T-helper 22 cell (primary cell): ENCODE measurements around the gene RERE.
A peak's percentile ranks its signal among the peaks of the same experiment; 100 is the strongest.

Experiments used
- DNase-seq: peaks from one replicate; pipeline ENCODE4 v3.0.0-alpha.2; 2020; ENCODE audit warnings: low read depth

The RERE gene

GRCh38 chr1:8540261-8540941, 277.0 kb downstream of the RERE start:
- DNase-seq: no peak

DNA sequence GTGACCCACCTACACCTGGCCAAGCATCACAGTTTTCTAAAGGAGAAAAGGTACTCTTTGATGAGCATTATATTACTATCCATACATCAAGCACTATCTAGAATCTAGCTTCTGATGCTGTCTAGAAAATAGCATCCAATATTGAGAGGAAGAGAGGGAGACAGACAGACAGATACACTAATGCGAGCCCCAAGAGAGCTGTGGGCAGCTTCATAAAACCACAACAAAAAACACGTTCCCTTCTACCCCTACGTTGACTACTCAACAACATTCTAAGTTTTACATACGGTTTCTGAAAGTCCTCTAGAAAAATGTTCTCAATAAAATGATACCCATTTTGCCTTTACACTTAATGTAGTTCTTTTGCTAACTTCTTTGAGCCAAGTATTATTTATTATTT, 277.8 kb downstream of the RERE start:
- no peak for DNase-seq

GRCh38 chr1:8538502-8538901, 278.9 kb downstream of the RERE start:
- DNase-seq: no peak

GRCh38 chr1:8537991-8538390, 279.4 kb downstream of the RERE start:
- DNase-seq: no peak

GRCh38 chr1:8536515-8536914, 280.9 kb downstream of the RERE start:
- no peak for DNase-seq

- DNase-seq: no peak
These were observed 283.5 kb downstream of the RERE start for GRCh38 chr1:8533907-8534306.

DNA sequence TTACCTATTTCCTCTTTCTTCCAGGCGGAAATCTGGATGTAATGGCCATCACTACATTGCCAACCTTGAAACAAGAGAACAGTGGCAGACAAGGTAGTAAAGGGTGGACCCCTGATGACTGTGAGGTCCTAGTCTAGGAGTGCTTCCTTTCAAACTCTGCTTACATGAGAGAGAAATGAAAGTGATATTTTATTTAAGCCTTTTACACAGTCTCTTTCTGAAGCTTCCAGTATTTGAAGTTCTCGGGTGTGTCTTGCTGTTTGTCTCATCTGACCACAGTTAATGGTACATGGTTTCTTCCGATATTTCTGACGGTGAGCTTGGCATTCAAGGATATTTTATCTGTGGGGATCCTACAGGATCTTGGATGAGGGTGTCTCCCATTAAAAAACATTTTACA, 284.3 kb downstream of the RERE start:
- no peak for DNase-seq

DNA sequence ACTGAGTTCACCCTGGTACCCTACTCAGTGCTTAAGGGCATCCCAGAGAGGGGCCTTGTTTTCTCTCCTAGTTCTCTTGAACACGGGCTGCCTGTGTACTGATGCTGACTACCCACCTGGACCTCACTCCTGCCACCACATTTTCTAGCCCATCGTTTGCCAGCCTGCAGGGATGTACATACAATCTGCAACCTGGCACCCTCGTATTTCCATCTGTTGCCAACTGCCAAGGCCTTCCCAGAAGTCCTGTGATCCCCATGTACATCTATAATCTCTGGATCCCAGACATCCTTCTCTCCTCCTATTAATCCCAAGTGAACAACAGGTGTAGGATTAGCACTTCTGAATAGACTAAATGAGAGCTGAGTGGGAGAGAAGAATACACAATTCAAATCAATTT, 287.5 kb downstream of the RERE start:
- no peak for DNase-seq

- DNase-seq: no peak
These were observed 289.5 kb downstream of the RERE start for GRCh38 chr1:8527941-8528340.

DNA sequence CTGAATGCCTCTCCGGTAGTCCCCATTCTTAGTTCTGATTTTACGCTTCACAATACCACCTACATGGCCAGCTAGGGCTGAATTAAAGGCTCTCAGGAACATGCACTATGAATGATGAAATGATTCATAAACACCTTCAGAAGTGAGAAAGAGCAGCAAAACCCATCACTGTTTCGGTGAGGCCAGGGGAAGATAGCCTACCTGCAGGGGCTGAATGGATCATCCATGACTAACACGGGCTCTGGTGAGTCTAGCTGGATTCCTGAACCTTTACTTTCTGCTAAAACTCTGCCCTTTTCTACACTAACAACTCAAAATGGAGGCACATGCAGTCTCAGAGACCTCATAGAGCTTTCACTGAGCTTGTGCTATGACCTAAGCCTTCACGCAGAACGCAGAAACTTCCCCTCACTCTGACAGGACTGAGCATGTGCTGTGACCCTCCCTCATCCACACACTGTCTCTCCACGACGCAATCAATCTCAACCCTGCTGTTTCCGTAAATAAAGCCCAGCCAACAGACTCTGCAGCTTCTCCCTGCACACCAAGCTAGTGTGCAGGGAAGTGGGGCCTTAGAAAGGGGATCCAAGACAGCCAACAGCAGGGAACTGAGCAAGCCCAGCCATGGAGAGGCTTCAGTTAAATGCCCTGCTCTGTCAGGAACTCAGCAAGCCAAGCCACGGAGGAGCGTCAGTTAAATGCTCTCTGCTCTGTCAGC, 291.7 kb downstream of the RERE start:
- DNase-seq: peak; percentile 62

GRCh38 chr1:8525216-8525557, 292.3 kb downstream of the RERE start:
- no peak for DNase-seq

DNA sequence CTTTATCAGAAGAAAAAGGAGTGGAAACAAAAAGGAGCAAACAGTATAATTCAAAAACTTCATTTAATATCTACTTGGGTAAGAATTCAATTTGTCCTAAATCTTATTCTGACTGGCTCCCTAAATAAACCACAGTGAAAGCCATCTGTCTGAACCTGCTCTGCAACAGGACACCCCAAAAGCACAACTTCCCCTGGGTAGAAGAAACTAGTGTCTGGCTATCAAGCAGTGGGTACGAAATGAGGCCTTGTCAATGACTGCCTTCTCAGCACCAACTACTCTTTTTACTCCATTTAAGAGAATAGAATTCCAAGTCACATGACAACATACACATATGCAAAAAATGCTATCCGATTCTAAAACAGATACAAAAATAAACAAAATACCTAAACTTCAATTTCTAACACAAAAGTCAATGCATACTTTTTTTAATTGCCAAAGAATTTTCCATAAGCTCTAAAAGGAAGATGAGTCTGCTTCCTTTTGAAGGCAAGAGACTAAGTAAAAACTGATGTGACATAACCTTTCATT, 292.7 kb downstream of the RERE start:
- no peak for DNase-seq

- no peak for DNase-seq
These were observed 293.7 kb downstream of the RERE start for GRCh38 chr1:8523666-8524206.

- no peak for DNase-seq
These were observed 296.9 kb downstream of the RERE start for GRCh38 chr1:8520483-8520966.

GRCh38 chr1:8519167-8519566, 298.3 kb downstream of the RERE start:
- DNase-seq: no peak

GRCh38 chr1:8518490-8518801, 299.0 kb downstream of the RERE start:
- DNase-seq: no peak

DNA sequence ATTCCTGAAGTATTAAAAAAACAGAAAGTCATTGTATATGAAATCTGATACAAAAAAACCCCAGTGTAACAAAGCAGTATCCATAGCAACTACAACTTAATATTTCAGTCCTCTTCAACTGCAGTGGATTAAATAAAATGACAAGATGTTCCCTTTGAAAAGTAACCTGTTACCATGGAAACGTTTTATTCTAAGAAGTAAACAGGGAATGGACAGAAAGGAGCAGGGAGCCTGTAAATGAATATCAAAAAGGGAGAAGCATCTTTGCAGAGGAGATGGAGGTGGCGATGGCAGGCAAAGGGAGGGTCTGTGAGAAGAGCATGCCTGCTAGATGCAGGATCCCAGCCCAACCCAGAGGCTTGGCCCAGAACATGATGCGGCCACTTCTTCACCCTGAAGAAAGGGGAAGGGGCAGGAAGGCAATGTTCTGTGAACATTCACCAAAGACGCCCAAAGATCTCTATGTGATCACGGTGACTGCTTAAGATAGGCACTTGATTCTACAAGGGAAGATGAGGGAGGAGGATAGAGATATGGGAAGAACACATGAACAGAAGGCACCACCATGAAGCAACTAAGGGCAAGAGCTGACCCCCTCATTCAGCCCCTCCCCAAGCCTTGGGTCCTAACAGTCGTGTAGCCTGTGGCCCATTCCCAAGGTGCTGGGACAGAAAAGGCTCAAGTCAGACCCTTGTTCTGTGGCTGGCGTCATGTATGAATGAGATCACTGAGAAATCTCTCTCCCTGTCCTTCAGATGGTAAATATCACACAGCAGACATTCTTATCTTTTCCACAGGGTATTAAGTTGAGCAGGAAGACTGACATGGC, 299.6 kb downstream of the RERE start:
- no peak for DNase-seq

GRCh38 chr1:8516793-8517556, 300.5 kb downstream of the RERE start:
- no peak for DNase-seq

GRCh38 chr1:8516278-8516777, 301.1 kb downstream of the RERE start:
- no peak for DNase-seq

DNA sequence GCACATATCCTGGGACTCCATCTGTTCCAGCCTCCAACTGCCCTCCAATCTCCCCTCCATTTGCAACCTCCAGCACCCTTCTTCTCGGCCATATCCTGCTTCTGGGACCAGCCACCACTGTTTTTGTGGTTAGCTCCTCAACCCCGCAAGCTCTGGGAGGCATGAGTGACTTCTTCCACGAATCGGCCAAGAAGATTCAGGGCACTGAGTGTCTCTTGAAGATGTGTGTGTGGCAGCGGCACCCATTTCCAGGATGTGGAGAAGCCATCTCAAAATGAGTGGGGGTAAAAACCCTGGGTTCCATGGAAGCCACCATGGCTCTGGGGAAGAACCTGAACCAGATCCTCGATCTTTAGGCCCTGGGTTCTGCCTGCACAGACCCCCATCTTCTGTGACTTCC, 304.9 kb downstream of the RERE start:
- DNase-seq: no peak

GRCh38 chr1:8510041-8510823, 307.2 kb downstream of the RERE start:
- no peak for DNase-seq
